Uterus (tissue), 2 donors: ENCODE data around the gene INHBB.

Experiments
- POLR2A ChIP-seq, 2 donors: fragments of 450-650 bp; IDR thresholded peaks; one replicate each; pipeline ENCODE4 v1.6.1; 2016; ENCODE audit warnings: antibody characterized with exemption in 2 of 2, mild to moderate bottlenecking in 1 of 2, moderate library complexity in 1 of 2
- TF ChIP-seq, protein P1 (sequence below), 4 experiments: fragments of 200-600 bp in 2 of 4; fragments of 450-650 bp in 2 of 4; sonication (generic) in 2 of 4; IDR thresholded peaks; one replicate each; pipeline ENCODE4 v1.5.1; 2016 to 2019; ENCODE audit warnings: antibody characterized with exemption in 4 of 4, mild to moderate bottlenecking in 2 of 4, moderate library complexity in 1 of 4

DNA sequence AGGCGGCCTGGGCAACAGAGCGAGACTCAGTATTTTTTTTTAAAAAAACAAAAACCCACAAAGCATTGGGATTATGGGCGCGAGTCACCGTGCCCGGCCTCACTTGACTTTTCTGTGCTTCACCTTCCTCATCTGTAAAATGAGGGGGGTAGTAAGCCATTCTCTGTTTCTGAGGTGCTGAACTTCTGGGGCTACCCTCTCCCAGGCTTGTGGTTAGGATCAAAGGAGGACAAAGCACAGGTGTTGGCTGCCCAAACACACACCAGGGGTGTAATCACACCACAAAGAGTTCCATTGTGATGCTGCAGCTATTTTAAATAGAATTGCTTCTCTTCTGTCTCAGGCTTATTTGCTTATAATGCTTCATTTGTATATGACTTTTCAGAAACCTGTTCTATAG is 35.8 kb upstream of the INHBB start:
- TF ChIP-seq, protein P1, sequence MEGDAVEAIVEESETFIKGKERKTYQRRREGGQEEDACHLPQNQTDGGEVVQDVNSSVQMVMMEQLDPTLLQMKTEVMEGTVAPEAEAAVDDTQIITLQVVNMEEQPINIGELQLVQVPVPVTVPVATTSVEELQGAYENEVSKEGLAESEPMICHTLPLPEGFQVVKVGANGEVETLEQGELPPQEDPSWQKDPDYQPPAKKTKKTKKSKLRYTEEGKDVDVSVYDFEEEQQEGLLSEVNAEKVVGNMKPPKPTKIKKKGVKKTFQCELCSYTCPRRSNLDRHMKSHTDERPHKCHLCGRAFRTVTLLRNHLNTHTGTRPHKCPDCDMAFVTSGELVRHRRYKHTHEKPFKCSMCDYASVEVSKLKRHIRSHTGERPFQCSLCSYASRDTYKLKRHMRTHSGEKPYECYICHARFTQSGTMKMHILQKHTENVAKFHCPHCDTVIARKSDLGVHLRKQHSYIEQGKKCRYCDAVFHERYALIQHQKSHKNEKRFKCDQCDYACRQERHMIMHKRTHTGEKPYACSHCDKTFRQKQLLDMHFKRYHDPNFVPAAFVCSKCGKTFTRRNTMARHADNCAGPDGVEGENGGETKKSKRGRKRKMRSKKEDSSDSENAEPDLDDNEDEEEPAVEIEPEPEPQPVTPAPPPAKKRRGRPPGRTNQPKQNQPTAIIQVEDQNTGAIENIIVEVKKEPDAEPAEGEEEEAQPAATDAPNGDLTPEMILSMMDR (IDR thresholded peaks at IDR 0.05): no peak
- TF ChIP-seq POLR2A (IDR thresholded peaks at IDR 0.05): no peak
